Ishikawa (cell line): ENCODE measurements around the gene IL4.

Experiments
- CEBPB ChIP-seq: IDR thresholded peaks from 2 replicates; pipeline ENCODE4 v1.6.1; 2012
- CREB1 ChIP-seq: IDR thresholded peaks from 2 replicates; pipeline ENCODE4 v1.6.1; 2012; ENCODE audit warnings: low read depth
- EGR1 ChIP-seq: IDR thresholded peaks from 2 replicates; pipeline ENCODE4 v1.6.1; 2012
- EP300 ChIP-seq: IDR thresholded peaks from 2 replicates; pipeline ENCODE4 v1.6.1; 2012; ENCODE audit warnings: borderline replicate concordance
- FOXM1 ChIP-seq: IDR thresholded peaks from 2 replicates; pipeline ENCODE4 v1.6.1; 2012; ENCODE audit warnings: low read depth, borderline replicate concordance
- NFIC ChIP-seq: IDR thresholded peaks from 2 replicates; pipeline ENCODE4 v1.6.1; 2012
- RAD21 ChIP-seq: IDR thresholded peaks from 2 replicates; pipeline ENCODE4 v1.6.1; 2012; ENCODE audit warnings: low read depth
- TAF1 ChIP-seq: IDR thresholded peaks from 2 replicates; pipeline ENCODE4 v1.6.1; 2012; ENCODE audit warnings: low read depth, mild to moderate bottlenecking
- TCF12 ChIP-seq: IDR thresholded peaks from 2 replicates; pipeline ENCODE4 v1.6.1; 2012; ENCODE audit warnings: low read depth
- TEAD4 ChIP-seq: IDR thresholded peaks from 2 replicates; pipeline ENCODE4 v1.6.1; 2012
- YY1 ChIP-seq: IDR thresholded peaks from 2 replicates; pipeline ENCODE4 v1.6.1; 2012; ENCODE audit warnings: low read depth
- ZBTB7A ChIP-seq: IDR thresholded peaks from 2 replicates; pipeline ENCODE4 v1.6.1; 2012; ENCODE audit warnings: low read depth
- TF ChIP-seq, protein P1 (sequence below): IDR thresholded peaks from 2 replicates; pipeline ENCODE4 v1.6.1; 2012
- TF ChIP-seq, protein P2 (sequence below): IDR thresholded peaks from 2 replicates; pipeline ENCODE4 v1.6.1; 2012
- TF ChIP-seq, protein P3 (sequence below): IDR thresholded peaks from 2 replicates; pipeline ENCODE4 v1.6.1; 2012; ENCODE audit warnings: low read depth, mild to moderate bottlenecking

IL4 gene

DNA sequence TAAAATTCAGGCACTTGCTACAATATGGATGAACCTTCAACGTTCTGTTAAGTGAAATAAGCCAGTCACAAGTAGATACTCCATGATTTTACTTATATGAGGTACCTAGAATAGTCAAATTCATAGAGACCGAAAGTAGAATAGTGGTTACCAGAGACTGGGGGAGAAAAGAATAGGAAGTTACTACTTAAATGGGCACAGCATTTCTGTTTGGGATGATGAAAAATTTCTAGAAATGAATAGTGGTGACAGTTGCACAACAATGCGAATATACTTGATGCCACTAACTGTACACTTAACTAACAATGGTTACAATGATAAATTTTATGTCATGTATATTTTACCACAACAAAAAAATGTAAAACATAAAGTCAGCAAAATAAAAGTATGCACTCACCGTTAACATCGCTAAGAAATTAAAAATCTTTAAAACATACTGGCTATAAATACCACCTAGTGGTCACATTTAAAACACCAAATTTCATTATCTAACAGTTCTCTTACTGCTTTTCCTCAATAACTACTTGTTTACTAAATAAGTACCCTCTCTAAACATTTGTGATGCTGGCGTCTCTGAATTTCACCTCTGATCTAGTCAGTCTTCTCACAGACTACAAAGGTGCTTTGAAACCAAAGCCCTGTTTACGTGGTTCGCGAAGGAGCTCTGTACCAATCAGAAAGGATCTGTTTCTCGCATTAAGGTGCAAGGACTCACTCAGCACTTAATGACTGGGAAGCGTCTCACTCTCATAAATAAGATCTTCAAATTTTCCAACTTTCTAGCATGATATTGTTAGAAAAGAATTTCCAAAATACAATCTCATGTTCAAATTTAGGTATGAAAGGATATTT lies 40.9 kb downstream of the IL4 start:
- TF ChIP-seq TCF12 (no peak), CEBPB (0 out of 2 replicates have a peak, but pooled peaks have one; percentile 20), RAD21 (peak; percentile 34), YY1 (no peak)
- TF ChIP-seq, protein P1, sequence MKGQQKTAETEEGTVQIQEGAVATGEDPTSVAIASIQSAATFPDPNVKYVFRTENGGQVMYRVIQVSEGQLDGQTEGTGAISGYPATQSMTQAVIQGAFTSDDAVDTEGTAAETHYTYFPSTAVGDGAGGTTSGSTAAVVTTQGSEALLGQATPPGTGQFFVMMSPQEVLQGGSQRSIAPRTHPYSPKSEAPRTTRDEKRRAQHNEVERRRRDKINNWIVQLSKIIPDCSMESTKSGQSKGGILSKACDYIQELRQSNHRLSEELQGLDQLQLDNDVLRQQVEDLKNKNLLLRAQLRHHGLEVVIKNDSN, result no peak

DNA sequence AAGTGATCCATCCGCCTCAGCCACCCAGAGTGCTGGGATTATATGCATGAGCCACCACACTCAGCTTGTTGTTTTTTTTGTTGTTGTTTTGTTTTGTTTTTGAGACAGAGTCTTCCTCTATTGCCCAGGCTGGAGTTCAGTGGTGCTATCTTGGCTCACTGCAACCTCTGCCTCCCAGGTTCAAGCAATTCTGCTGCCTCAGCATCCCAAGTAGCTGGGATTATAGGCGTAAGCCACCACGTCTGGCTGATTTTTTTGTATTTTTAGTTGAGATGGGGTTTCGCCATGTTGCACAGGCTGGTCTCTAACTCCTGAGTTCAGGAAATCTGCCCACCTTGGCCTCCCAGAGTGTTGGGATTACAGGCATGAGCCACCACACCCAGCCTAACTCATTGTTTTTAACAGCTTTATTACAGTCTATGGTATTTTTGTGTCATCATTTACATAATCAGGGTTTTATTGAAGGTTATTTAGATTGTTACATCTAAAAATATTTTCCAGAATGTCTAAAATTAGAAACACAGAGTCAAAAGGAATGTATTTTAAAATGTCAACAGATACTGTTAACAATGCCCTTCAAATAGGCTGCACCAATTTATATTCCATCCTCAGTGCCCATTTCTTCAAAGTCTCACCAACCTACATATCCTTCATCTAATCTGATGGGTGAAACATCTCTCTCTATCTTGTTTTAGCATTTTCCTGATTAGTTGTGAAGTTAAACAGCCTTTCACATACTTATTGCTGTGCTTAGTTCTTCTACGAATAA lies 44.9 kb downstream of the IL4 start:
- TF ChIP-seq RAD21 (no peak), CEBPB (no peak), EGR1 (no peak), ZBTB7A (no peak), EP300 (no peak), TAF1 (no peak), NFIC (no peak), TEAD4 (no peak), TCF12 (no peak)
- TF ChIP-seq, protein P2, sequence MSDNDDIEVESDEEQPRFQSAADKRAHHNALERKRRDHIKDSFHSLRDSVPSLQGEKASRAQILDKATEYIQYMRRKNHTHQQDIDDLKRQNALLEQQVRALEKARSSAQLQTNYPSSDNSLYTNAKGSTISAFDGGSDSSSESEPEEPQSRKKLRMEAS, result no peak
- TF ChIP-seq, protein P1, result no peak
- TF ChIP-seq, protein P3, sequence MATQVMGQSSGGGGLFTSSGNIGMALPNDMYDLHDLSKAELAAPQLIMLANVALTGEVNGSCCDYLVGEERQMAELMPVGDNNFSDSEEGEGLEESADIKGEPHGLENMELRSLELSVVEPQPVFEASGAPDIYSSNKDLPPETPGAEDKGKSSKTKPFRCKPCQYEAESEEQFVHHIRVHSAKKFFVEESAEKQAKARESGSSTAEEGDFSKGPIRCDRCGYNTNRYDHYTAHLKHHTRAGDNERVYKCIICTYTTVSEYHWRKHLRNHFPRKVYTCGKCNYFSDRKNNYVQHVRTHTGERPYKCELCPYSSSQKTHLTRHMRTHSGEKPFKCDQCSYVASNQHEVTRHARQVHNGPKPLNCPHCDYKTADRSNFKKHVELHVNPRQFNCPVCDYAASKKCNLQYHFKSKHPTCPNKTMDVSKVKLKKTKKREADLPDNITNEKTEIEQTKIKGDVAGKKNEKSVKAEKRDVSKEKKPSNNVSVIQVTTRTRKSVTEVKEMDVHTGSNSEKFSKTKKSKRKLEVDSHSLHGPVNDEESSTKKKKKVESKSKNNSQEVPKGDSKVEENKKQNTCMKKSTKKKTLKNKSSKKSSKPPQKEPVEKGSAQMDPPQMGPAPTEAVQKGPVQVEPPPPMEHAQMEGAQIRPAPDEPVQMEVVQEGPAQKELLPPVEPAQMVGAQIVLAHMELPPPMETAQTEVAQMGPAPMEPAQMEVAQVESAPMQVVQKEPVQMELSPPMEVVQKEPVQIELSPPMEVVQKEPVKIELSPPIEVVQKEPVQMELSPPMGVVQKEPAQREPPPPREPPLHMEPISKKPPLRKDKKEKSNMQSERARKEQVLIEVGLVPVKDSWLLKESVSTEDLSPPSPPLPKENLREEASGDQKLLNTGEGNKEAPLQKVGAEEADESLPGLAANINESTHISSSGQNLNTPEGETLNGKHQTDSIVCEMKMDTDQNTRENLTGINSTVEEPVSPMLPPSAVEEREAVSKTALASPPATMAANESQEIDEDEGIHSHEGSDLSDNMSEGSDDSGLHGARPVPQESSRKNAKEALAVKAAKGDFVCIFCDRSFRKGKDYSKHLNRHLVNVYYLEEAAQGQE, result no peak

DNA sequence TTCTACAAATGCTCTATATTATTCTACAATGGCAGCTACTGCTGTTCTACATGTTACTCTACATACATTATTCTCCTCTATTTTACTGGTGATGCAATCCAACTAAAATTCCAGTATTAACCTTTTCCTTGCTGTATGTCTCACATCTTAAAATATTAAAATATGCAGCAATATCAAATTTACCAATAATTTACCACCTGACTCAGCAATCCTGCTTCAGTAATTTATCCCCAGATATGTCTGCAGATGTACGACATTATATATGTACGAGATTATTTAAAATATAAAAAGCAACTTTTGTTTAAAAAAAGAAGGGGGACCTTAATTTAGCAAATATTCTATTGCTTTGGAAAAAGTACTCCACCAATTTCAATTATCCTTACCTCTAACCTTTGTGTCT lies 52.0 kb downstream of the IL4 start:
- TF ChIP-seq NFIC, result no peak
- no peak for TF ChIP-seq ZBTB7A
- TF ChIP-seq RAD21, result no peak
- TF ChIP-seq TEAD4, result no peak
- TF ChIP-seq CEBPB, result no peak
- no peak for TF ChIP-seq FOXM1
- no peak for TF ChIP-seq TAF1
- no peak for TF ChIP-seq EGR1
- TF ChIP-seq, protein P2, result no peak
- TF ChIP-seq, protein P3, result no peak
- TF ChIP-seq, protein P1, result no peak

DNA sequence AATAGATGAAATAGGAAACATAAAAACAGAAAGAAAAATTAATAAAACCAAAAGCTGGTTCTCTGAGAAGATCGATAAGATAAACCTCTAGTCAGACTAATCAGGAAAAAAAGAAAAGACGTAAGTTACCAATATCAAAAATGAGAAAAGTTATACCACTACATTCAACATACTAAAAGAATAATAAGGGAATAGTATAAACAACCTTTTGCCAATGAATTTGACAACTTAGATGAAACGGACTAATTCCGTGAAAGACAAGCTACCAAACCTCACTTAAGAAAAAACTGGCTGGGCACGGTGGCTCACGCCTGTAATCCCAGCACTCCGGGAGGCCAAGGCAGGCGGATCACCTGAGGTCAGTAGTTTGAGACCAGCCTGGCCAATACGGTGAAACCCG lies 56.1 kb downstream of the IL4 start:
- TF ChIP-seq TEAD4, result no peak
- no peak for TF ChIP-seq YY1
- TF ChIP-seq, protein P2, result no peak
- TF ChIP-seq EGR1, result no peak
- no peak for TF ChIP-seq ZBTB7A
- TF ChIP-seq TAF1, result no peak
- no peak for TF ChIP-seq CREB1
- TF ChIP-seq, protein P1, result no peak
- no peak for TF ChIP-seq CEBPB
- TF ChIP-seq TCF12, result no peak
- no peak for TF ChIP-seq RAD21
- TF ChIP-seq EP300, result no peak
- no peak for TF ChIP-seq NFIC
